SK-N-SH treated with all-trans-retinoic acid at 6 μM for 48 hours (cell line): ENCODE measurements around the gene OR2L8.

Source experiments
- ATAC-seq: fragments of 200-7000 bp; cut with Tn5 transposase; 3 replicates; pipeline ENCODE4 v1.9.1; 2020; ENCODE audit warnings: mild to moderate bottlenecking, moderate library complexity
- ARNTL ChIP-seq: fragments of 450-650 bp; formaldehyde crosslinking; IDR thresholded peaks from 2 replicates; pipeline ENCODE4 v1.5.0; 2020; ENCODE audit warnings: low read depth, mild to moderate bottlenecking, moderate library complexity, borderline replicate concordance
- BACH2 ChIP-seq: fragments of 250-450 bp; sonication (Bioruptor Pico); IDR thresholded peaks from 2 replicates; pipeline ENCODE4 v1.9.0; 2021; ENCODE audit warnings: mild to moderate bottlenecking, borderline replicate concordance
- CSDC2 ChIP-seq: fragments of 250-450 bp; sonication (Bioruptor Pico); IDR thresholded peaks from 2 replicates; pipeline ENCODE4 v1.5.0; 2020; ENCODE audit warnings: mild to moderate bottlenecking, moderate library complexity
- ESRRG ChIP-seq: fragments of 250-450 bp; sonication (Bioruptor Pico); IDR thresholded peaks from 2 replicates; pipeline ENCODE4 v1.6.1; 2021; ENCODE audit warnings: mild to moderate bottlenecking
- GLIS3 ChIP-seq: fragments of 250-450 bp; sonication (Bioruptor Pico); IDR thresholded peaks from 2 replicates; pipeline ENCODE4 v1.5.0; 2020; ENCODE audit warnings: mild to moderate bottlenecking, moderate library complexity
- ISL1 ChIP-seq: fragments of 250-450 bp; sonication (Bioruptor Pico); IDR thresholded peaks from 2 replicates; pipeline ENCODE4 v2.1.2; 2022; ENCODE audit warnings: mild to moderate bottlenecking, moderate library complexity
- OSR1 ChIP-seq: fragments of 250-450 bp; sonication (Bioruptor Pico); IDR thresholded peaks from 2 replicates; pipeline ENCODE4 v1.8.0; 2022; ENCODE audit warnings: moderate library complexity, mild to moderate bottlenecking, inconsistent platforms
- PATZ1 ChIP-seq: fragments of 250-450 bp; sonication (Bioruptor Pico); IDR thresholded peaks from 2 replicates; pipeline ENCODE4 v1.8.0; 2020; ENCODE audit warnings: mild to moderate bottlenecking, moderate library complexity, borderline replicate concordance
- PPARA ChIP-seq: fragments of 250-450 bp; sonication (Bioruptor Pico); IDR thresholded peaks from 2 replicates; pipeline ENCODE4 v1.5.0; 2020; ENCODE audit warnings: mild to moderate bottlenecking, borderline replicate concordance
- RARB ChIP-seq: fragments of 250-450 bp; sonication (Bioruptor Pico); IDR thresholded peaks from 2 replicates; pipeline ENCODE4 v1.8.0; 2021; ENCODE audit warnings: mild to moderate bottlenecking, moderate library complexity
- SNAI2 ChIP-seq: fragments of 250-450 bp; sonication (Bioruptor Pico); IDR thresholded peaks from 2 replicates; pipeline ENCODE4 v1.5.0; 2020; ENCODE audit warnings: mild to moderate bottlenecking, moderate library complexity
- TCF4 ChIP-seq: fragments of 250-450 bp; sonication (Bioruptor Pico); IDR thresholded peaks from 2 replicates; pipeline ENCODE4 v1.8.0; 2021; ENCODE audit warnings: mild to moderate bottlenecking, moderate library complexity, borderline replicate concordance
- TOX ChIP-seq: fragments of 250-450 bp; sonication (Bioruptor Pico); IDR thresholded peaks from 2 replicates; pipeline ENCODE4 v1.8.0; 2021; ENCODE audit warnings: mild to moderate bottlenecking, moderate library complexity, borderline replicate concordance
- ZC3H10 ChIP-seq: fragments of 250-450 bp; sonication (Bioruptor Pico); IDR thresholded peaks from 2 replicates; pipeline ENCODE4 v1.5.1; 2021; ENCODE audit warnings: mild to moderate bottlenecking, moderate library complexity
- ZFP3 ChIP-seq: fragments of 250-450 bp; sonication (Bioruptor Pico); IDR thresholded peaks from 2 replicates; pipeline ENCODE4 v1.5.0; 2020; ENCODE audit warnings: mild to moderate bottlenecking, moderate library complexity
- ZFP30 ChIP-seq: fragments of 450-650 bp; formaldehyde crosslinking; IDR thresholded peaks from 2 replicates; pipeline ENCODE4 v1.5.0; 2022; ENCODE audit warnings: mild to moderate bottlenecking, moderate library complexity
- ZNF565 ChIP-seq: fragments of 450-650 bp; formaldehyde crosslinking; conservative IDR thresholded peaks from 2 replicates; pipeline ENCODE4 v1.5.0; 2020; ENCODE audit warnings: low read depth, mild to moderate bottlenecking, moderate library complexity
- ZNF70 ChIP-seq: fragments of 450-650 bp; formaldehyde crosslinking; IDR thresholded peaks from 2 replicates; pipeline ENCODE4 v1.5.0; 2020; ENCODE audit warnings: mild to moderate bottlenecking, moderate library complexity
- ZNF8 ChIP-seq: fragments of 450-650 bp; formaldehyde crosslinking; IDR thresholded peaks from 2 replicates; pipeline ENCODE4 v1.5.0; 2020; ENCODE audit warnings: mild to moderate bottlenecking, moderate library complexity
- TF ChIP-seq, protein P1 (sequence below): fragments of 250-450 bp; sonication (Bioruptor Pico); IDR thresholded peaks from 2 replicates; pipeline ENCODE4 v1.5.1; 2020; ENCODE audit warnings: low read depth, mild to moderate bottlenecking, moderate library complexity
- TF ChIP-seq, protein P2 (sequence below): fragments of 250-450 bp; sonication (Bioruptor Pico); IDR thresholded peaks from 2 replicates; pipeline ENCODE4 v1.5.1; 2021; ENCODE audit warnings: mild to moderate bottlenecking, moderate library complexity
- TF ChIP-seq, protein P3 (sequence below): fragments of 250-450 bp; sonication (Bioruptor Pico); IDR thresholded peaks from 2 replicates; pipeline ENCODE4 v1.8.0; 2021; ENCODE audit warnings: low read depth, mild to moderate bottlenecking, moderate library complexity, borderline replicate concordance

The OR2L8 gene

DNA sequence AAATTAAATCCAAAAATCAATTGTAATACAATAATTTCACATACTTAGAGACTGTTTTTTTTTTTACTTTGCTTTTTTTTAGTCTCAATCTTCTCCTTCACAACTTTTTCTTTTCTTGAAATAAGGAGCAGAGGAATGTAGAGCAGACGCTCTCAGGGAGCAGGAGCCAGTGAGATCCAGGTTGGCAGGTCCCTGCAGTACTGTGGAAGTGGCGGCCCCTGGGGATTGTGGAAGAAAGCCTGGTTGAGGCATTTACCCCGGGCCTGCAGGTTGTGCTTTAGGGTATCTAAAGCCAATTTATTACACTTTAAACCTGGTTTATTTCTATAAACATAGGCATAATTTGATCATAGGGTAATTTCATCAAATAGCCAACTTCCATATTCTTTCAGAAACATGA lies 24.7 kb upstream of the OR2L8 start:
- ATAC-seq: no peak
- TF ChIP-seq RARB (CRISPR knock-in tag) (no peak), OSR1 (CRISPR knock-in tag) (no peak), ZFP3 (CRISPR knock-in tag) (no peak), PPARA (no peak), TOX (no peak), CSDC2 (CRISPR knock-in tag) (no peak), TCF4 (CRISPR knock-in tag) (no peak), ZFP30 (CRISPR knock-in tag) (no peak), ARNTL (CRISPR knock-in tag) (no peak), ISL1 (CRISPR knock-in tag) (no peak), ZC3H10 (CRISPR knock-in tag) (no peak), ZNF565 (CRISPR knock-in tag) (no peak), ZNF70 (CRISPR knock-in tag) (no peak), PATZ1 (CRISPR knock-in tag) (no peak)
- TF ChIP-seq, protein P1, sequence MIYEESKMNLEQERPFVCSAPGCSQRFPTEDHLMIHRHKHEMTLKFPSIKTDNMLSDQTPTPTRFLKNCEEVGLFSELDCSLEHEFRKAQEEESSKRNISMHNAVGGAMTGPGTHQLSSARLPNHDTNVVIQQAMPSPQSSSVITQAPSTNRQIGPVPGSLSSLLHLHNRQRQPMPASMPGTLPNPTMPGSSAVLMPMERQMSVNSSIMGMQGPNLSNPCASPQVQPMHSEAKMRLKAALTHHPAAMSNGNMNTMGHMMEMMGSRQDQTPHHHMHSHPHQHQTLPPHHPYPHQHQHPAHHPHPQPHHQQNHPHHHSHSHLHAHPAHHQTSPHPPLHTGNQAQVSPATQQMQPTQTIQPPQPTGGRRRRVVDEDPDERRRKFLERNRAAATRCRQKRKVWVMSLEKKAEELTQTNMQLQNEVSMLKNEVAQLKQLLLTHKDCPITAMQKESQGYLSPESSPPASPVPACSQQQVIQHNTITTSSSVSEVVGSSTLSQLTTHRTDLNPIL (CRISPR knock-in tag): no peak
- TF ChIP-seq, protein P2, sequence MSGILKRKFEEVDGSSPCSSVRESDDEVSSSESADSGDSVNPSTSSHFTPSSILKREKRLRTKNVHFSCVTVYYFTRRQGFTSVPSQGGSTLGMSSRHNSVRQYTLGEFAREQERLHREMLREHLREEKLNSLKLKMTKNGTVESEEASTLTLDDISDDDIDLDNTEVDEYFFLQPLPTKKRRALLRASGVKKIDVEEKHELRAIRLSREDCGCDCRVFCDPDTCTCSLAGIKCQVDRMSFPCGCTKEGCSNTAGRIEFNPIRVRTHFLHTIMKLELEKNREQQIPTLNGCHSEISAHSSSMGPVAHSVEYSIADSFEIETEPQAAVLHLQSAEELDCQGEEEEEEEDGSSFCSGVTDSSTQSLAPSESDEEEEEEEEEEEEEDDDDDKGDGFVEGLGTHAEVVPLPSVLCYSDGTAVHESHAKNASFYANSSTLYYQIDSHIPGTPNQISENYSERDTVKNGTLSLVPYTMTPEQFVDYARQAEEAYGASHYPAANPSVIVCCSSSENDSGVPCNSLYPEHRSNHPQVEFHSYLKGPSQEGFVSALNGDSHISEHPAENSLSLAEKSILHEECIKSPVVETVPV (CRISPR knock-in tag): no peak

- ATAC-seq: no peak
- no peak for TF ChIP-seq PPARA
- TF ChIP-seq ZNF565 (CRISPR knock-in tag): no peak
- TF ChIP-seq SNAI2 (CRISPR knock-in tag): no peak
- TF ChIP-seq TOX: no peak
- TF ChIP-seq, protein P1 (CRISPR knock-in tag): no peak
- no peak for TF ChIP-seq ISL1 (CRISPR knock-in tag)
- TF ChIP-seq GLIS3: no peak
- no peak for TF ChIP-seq TCF4 (CRISPR knock-in tag)
- TF ChIP-seq, protein P2 (CRISPR knock-in tag): no peak
- no peak for TF ChIP-seq ZNF70 (CRISPR knock-in tag)
- TF ChIP-seq, all 23 proteins: peak for 0
Measured at GRCh38 chr1:247924868-247925267, 23.8 kb upstream of the OR2L8 start, which contains the start of gene OR2AJ1. TSS of gene OR2AJ1 (plus strand) at chr1:247924889. CDS start at chr1:247933769, 8,880 bp downstream.

DNA sequence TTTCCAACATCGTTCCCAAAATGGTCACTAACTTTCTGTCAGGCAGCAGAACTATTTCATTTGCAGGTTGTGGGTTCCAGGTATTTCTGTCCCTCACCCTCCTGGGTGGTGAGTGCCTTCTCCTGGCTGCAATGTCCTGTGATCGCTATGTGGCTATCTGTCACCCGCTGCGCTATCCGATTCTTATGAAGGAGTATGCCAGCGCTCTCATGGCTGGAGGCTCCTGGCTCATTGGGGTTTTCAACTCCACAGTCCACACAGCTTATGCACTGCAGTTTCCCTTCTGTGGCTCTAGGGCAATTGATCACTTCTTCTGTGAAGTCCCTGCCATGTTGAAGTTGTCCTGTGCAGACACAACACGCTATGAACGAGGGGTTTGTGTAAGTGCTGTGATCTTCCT lies 14.7 kb upstream of the OR2L8 start:
- ATAC-seq: no peak
- TF ChIP-seq OSR1 (CRISPR knock-in tag) (no peak), ZNF565 (CRISPR knock-in tag) (no peak), BACH2 (no peak), CSDC2 (CRISPR knock-in tag) (no peak), ESRRG (no peak), GLIS3 (no peak), ZC3H10 (CRISPR knock-in tag) (no peak), PPARA (no peak), ZNF70 (CRISPR knock-in tag) (no peak), PATZ1 (CRISPR knock-in tag) (no peak), RARB (CRISPR knock-in tag) (no peak), ISL1 (CRISPR knock-in tag) (no peak), ZNF8 (no peak), ZFP3 (CRISPR knock-in tag) (no peak)
- TF ChIP-seq, protein P2 (CRISPR knock-in tag): no peak
- TF ChIP-seq, protein P3, sequence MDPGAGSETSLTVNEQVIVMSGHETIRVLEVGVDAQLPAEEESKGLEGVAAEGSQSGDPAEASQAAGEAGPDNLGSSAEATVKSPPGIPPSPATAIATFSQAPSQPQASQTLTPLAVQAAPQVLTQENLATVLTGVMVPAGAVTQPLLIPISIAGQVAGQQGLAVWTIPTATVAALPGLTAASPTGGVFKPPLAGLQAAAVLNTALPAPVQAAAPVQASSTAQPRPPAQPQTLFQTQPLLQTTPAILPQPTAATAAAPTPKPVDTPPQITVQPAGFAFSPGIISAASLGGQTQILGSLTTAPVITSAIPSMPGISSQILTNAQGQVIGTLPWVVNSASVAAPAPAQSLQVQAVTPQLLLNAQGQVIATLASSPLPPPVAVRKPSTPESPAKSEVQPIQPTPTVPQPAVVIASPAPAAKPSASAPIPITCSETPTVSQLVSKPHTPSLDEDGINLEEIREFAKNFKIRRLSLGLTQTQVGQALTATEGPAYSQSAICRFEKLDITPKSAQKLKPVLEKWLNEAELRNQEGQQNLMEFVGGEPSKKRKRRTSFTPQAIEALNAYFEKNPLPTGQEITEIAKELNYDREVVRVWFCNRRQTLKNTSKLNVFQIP: no peak
- TF ChIP-seq, protein P1 (CRISPR knock-in tag): no peak
